Measurements from ENCODE around the gene AP4M1.
"Not testable (repeated sequence)": the region's sequence is repeated elsewhere in the genome, so short reads cannot be mapped to it uniquely, and the experiment has no call there.

AP4M1 gene

GRCh38 chr7:100132697-100133151 lies 31.3 kb downstream of the AP4M1 start:
- DNase-seq = peak; percentile 66

GRCh38 chr7:100137851-100138760 lies 36.7 kb downstream of the AP4M1 start:
- no peak for DNase-seq

GRCh38 chr7:100141555-100141949 lies 40.1 kb downstream of the AP4M1 start:
- no peak for DNase-seq

- no peak for DNase-seq
Measured at GRCh38 chr7:100142461-100142860, 41.0 kb downstream of the AP4M1 start.

GRCh38 chr7:100146350-100146749 lies 44.9 kb downstream of the AP4M1 start:
- DNase-seq = not testable (repeated sequence)

- no peak for DNase-seq
Measured at GRCh38 chr7:100147278-100147677, 45.8 kb downstream of the AP4M1 start.

- DNase-seq = no peak
Measured at GRCh38 chr7:100148225-100148558, 46.7 kb downstream of the AP4M1 start.

GRCh38 chr7:100148559-100149328 lies 47.3 kb downstream of the AP4M1 start, which contains the start of gene LAMTOR4:
LAMTOR4 (plus strand) TSS chr7:100148918; CDS start chr7:100148973, 55 bp downstream.
- peak; percentile 99 for DNase-seq

GRCh38 chr7:100152404-100152803 lies 51.0 kb downstream of the AP4M1 start:
- no peak for DNase-seq

- no peak for DNase-seq
Measured at GRCh38 chr7:100152937-100153666, 51.7 kb downstream of the AP4M1 start.

- DNase-seq = no peak
Measured at GRCh38 chr7:100153708-100154535, 52.5 kb downstream of the AP4M1 start.

- no peak for DNase-seq
Measured at GRCh38 chr7:100154651-100155491, 53.4 kb downstream of the AP4M1 start.

GRCh38 chr7:100155553-100156317 lies 54.3 kb downstream of the AP4M1 start:
- DNase-seq = no peak

- no peak for DNase-seq
Measured at GRCh38 chr7:100156331-100157068, 55.1 kb downstream of the AP4M1 start.

- DNase-seq = no peak
Measured at GRCh38 chr7:100157069-100157333, 55.6 kb downstream of the AP4M1 start.

GRCh38 chr7:100157334-100158228 lies 56.1 kb downstream of the AP4M1 start:
- DNase-seq = no peak

Data from NCI-H526 treated with DMSO at 0.1 percent for 48 hours (cell line).